Tibial nerve (tissue), 4 donors: Measurements from ENCODE around the gene CEP63.

Experiments
- CTCF ChIP-seq, 5 experiments: fragments of 200-600 bp in 3 of 5; fragments of 450-650 bp in 2 of 5; sonication (generic) in 3 of 5; IDR thresholded peaks; one replicate each; pipeline ENCODE4 v1.5.1; 2016 to 2019; ENCODE audit warnings: antibody characterized with exemption in 5 of 5, mild to moderate bottlenecking in 3 of 5, moderate library complexity in 2 of 5
- EP300 ChIP-seq, 2 donors: sonication (generic); formaldehyde crosslinking; IDR thresholded peaks; one replicate each; pipeline ENCODE4 v1.6.1; 2017; ENCODE audit warnings: antibody characterized with exemption in 2 of 2, mild to moderate bottlenecking in 1 of 2
- POLR2A ChIP-seq, 2 donors: fragments of 450-650 bp; IDR thresholded peaks; one replicate each; pipeline ENCODE4 v1.6.1; 2017; ENCODE audit warnings: antibody characterized with exemption in 2 of 2, mild to moderate bottlenecking in 2 of 2, moderate library complexity in 2 of 2

GRCh38 chr3:134462331-134462941 is 23.4 kb upstream of the CEP63 start:
- no peak for TF ChIP-seq CTCF (IDR thresholded peaks at IDR 0.05)
- no peak for TF ChIP-seq POLR2A (IDR thresholded peaks at IDR 0.05)
- peak in 1 of 2 donors; percentile 53 for TF ChIP-seq EP300 (IDR thresholded peaks at IDR 0.05)
